ENCODE results near the gene VRK2. TPM values are rescaled to one million over a fixed set of nuclear protein-coding genes. Genes with fewer than 3 reads are reported as not detected.
"Not testable (repeated sequence)": the region's sequence is repeated elsewhere in the genome, so short reads cannot be mapped to it uniquely, and the experiment has no call there.

The VRK2 gene
- total and polyA plus RNA-seq, 2 donors = 17.6 to 19.5 TPM

- DNase-seq (ENCODE audit: low read depth in 6 of 9, low spot score in 9 of 9) = no peak
- WGBS = 98% methylated on average over 4 of the region's 4 CpGs
- H3K4me1 ChIP-seq (ENCODE audit: control insufficient read depth in 2 of 2, insufficient read depth in 2 of 2, low read length in 2 of 2) = no peaks in the 10 kb centered on the region
- no peak overlapping the region for H3K4me3 ChIP-seq (ENCODE audit: low read length in 2 of 2)
- no peak overlapping the region for H3K27ac ChIP-seq (ENCODE audit: low read depth in 1 of 2, low read length in 1 of 2)
- H3K27me3 ChIP-seq (ENCODE audit: control insufficient read depth in 2 of 2, insufficient read depth in 1 of 2, low read length in 1 of 2) = no peaks in the 10 kb centered on the region
- H3K9me3 ChIP-seq (ENCODE audit: control insufficient read depth in 2 of 2, insufficient read depth in 1 of 2, low read length in 1 of 2) = no peaks in the 10 kb centered on the region
- H3K36me3 ChIP-seq (ENCODE audit: control insufficient read depth in 2 of 2, insufficient read depth in 2 of 2, low read length in 1 of 2) = peaks cover 0 to 24% of the 10 kb centered on the region in 2 donors
Observed at GRCh38 chr2:58158481-58158880, 111.9 kb downstream of the VRK2 start.

GRCh38 chr2:58163913-58164312 lies 117.3 kb downstream of the VRK2 start:
- H3K27me3 ChIP-seq (ENCODE audit: control insufficient read depth in 2 of 2, insufficient read depth in 1 of 2, low read length in 1 of 2) = no peaks in the 10 kb centered on the region
- no peak overlapping the region for H3K4me3 ChIP-seq (ENCODE audit: low read length in 2 of 2)
- no peak for DNase-seq (ENCODE audit: low read depth in 6 of 9, low spot score in 9 of 9)
- H3K4me1 ChIP-seq (ENCODE audit: control insufficient read depth in 2 of 2, insufficient read depth in 2 of 2, low read length in 2 of 2) = no peaks in the 10 kb centered on the region
- H3K36me3 ChIP-seq (ENCODE audit: control insufficient read depth in 2 of 2, insufficient read depth in 2 of 2, low read length in 1 of 2) = peaks cover 0 to 13% of the 10 kb centered on the region in 2 donors
- H3K27ac ChIP-seq (ENCODE audit: low read depth in 1 of 2, low read length in 1 of 2) = no peak overlapping the region
- 98% methylated on average over 3 of the region's 3 CpGs for WGBS
- H3K9me3 ChIP-seq (ENCODE audit: control insufficient read depth in 2 of 2, insufficient read depth in 1 of 2, low read length in 1 of 2) = no peaks in the 10 kb centered on the region

GRCh38 chr2:58168130-58168529 lies 121.5 kb downstream of the VRK2 start:
- H3K4me3 ChIP-seq (ENCODE audit: low read length in 2 of 2); H3K27me3 ChIP-seq (ENCODE audit: control insufficient read depth in 2 of 2, insufficient read depth in 1 of 2, low read length in 1 of 2); H3K36me3 ChIP-seq (ENCODE audit: control insufficient read depth in 2 of 2, insufficient read depth in 2 of 2, low read length in 1 of 2); H3K4me1 ChIP-seq (ENCODE audit: control insufficient read depth in 2 of 2, insufficient read depth in 2 of 2, low read length in 2 of 2); H3K27ac ChIP-seq (ENCODE audit: low read depth in 1 of 2, low read length in 1 of 2); DNase-seq (ENCODE audit: low read depth in 6 of 9, low spot score in 9 of 9); H3K9me3 ChIP-seq (ENCODE audit: control insufficient read depth in 2 of 2, insufficient read depth in 1 of 2, low read length in 1 of 2): not testable (repeated sequence)
- WGBS = 99% methylated on average over 6 of the region's 6 CpGs

- not testable (repeated sequence) for H3K36me3 ChIP-seq (ENCODE audit: control insufficient read depth in 2 of 2, insufficient read depth in 2 of 2, low read length in 1 of 2); H3K9me3 ChIP-seq (ENCODE audit: control insufficient read depth in 2 of 2, insufficient read depth in 1 of 2, low read length in 1 of 2); H3K4me3 ChIP-seq (ENCODE audit: low read length in 2 of 2); H3K27ac ChIP-seq (ENCODE audit: low read depth in 1 of 2, low read length in 1 of 2); DNase-seq (ENCODE audit: low read depth in 6 of 9, low spot score in 9 of 9); H3K4me1 ChIP-seq (ENCODE audit: control insufficient read depth in 2 of 2, insufficient read depth in 2 of 2, low read length in 2 of 2); H3K27me3 ChIP-seq (ENCODE audit: control insufficient read depth in 2 of 2, insufficient read depth in 1 of 2, low read length in 1 of 2)
Observed at GRCh38 chr2:58169845-58170244, 123.2 kb downstream of the VRK2 start.

GRCh38 chr2:58170334-58170933 lies 123.8 kb downstream of the VRK2 start:
- not testable (repeated sequence) for H3K27me3 ChIP-seq (ENCODE audit: control insufficient read depth in 2 of 2, insufficient read depth in 1 of 2, low read length in 1 of 2); H3K36me3 ChIP-seq (ENCODE audit: control insufficient read depth in 2 of 2, insufficient read depth in 2 of 2, low read length in 1 of 2); H3K4me1 ChIP-seq (ENCODE audit: control insufficient read depth in 2 of 2, insufficient read depth in 2 of 2, low read length in 2 of 2); DNase-seq (ENCODE audit: low read depth in 6 of 9, low spot score in 9 of 9); H3K4me3 ChIP-seq (ENCODE audit: low read length in 2 of 2); H3K27ac ChIP-seq (ENCODE audit: low read depth in 1 of 2, low read length in 1 of 2); H3K9me3 ChIP-seq (ENCODE audit: control insufficient read depth in 2 of 2, insufficient read depth in 1 of 2, low read length in 1 of 2)
- 98% methylated on average over 7 of the region's 7 CpGs for WGBS

GRCh38 chr2:58171831-58172230 lies 125.2 kb downstream of the VRK2 start:
- not testable (repeated sequence) for H3K27me3 ChIP-seq (ENCODE audit: control insufficient read depth in 2 of 2, insufficient read depth in 1 of 2, low read length in 1 of 2); H3K4me1 ChIP-seq (ENCODE audit: control insufficient read depth in 2 of 2, insufficient read depth in 2 of 2, low read length in 2 of 2); H3K36me3 ChIP-seq (ENCODE audit: control insufficient read depth in 2 of 2, insufficient read depth in 2 of 2, low read length in 1 of 2); H3K27ac ChIP-seq (ENCODE audit: low read depth in 1 of 2, low read length in 1 of 2); H3K4me3 ChIP-seq (ENCODE audit: low read length in 2 of 2); H3K9me3 ChIP-seq (ENCODE audit: control insufficient read depth in 2 of 2, insufficient read depth in 1 of 2, low read length in 1 of 2); DNase-seq (ENCODE audit: low read depth in 6 of 9, low spot score in 9 of 9)
- 98% methylated on average over 16 of the region's 16 CpGs for WGBS

- H3K27ac ChIP-seq (ENCODE audit: low read depth in 1 of 2, low read length in 1 of 2); H3K4me3 ChIP-seq (ENCODE audit: low read length in 2 of 2); H3K36me3 ChIP-seq (ENCODE audit: control insufficient read depth in 2 of 2, insufficient read depth in 2 of 2, low read length in 1 of 2); H3K9me3 ChIP-seq (ENCODE audit: control insufficient read depth in 2 of 2, insufficient read depth in 1 of 2, low read length in 1 of 2); DNase-seq (ENCODE audit: low read depth in 6 of 9, low spot score in 9 of 9); H3K27me3 ChIP-seq (ENCODE audit: control insufficient read depth in 2 of 2, insufficient read depth in 1 of 2, low read length in 1 of 2); H3K4me1 ChIP-seq (ENCODE audit: control insufficient read depth in 2 of 2, insufficient read depth in 2 of 2, low read length in 2 of 2): not testable (repeated sequence)
- 87% methylated on average over 2 of the region's 4 CpGs for WGBS
Observed at GRCh38 chr2:58177187-58177586, 130.6 kb downstream of the VRK2 start.

- 96% methylated on average over 3 of the region's 3 CpGs for WGBS
- DNase-seq (ENCODE audit: low read depth in 6 of 9, low spot score in 9 of 9); H3K4me1 ChIP-seq (ENCODE audit: control insufficient read depth in 2 of 2, insufficient read depth in 2 of 2, low read length in 2 of 2); H3K27me3 ChIP-seq (ENCODE audit: control insufficient read depth in 2 of 2, insufficient read depth in 1 of 2, low read length in 1 of 2); H3K27ac ChIP-seq (ENCODE audit: low read depth in 1 of 2, low read length in 1 of 2); H3K36me3 ChIP-seq (ENCODE audit: control insufficient read depth in 2 of 2, insufficient read depth in 2 of 2, low read length in 1 of 2); H3K9me3 ChIP-seq (ENCODE audit: control insufficient read depth in 2 of 2, insufficient read depth in 1 of 2, low read length in 1 of 2); H3K4me3 ChIP-seq (ENCODE audit: low read length in 2 of 2): not testable (repeated sequence)
Observed at GRCh38 chr2:58180175-58180574, 133.6 kb downstream of the VRK2 start.

GRCh38 chr2:58180635-58181034 lies 134.0 kb downstream of the VRK2 start:
- no peaks in the 10 kb centered on the region for H3K9me3 ChIP-seq (ENCODE audit: control insufficient read depth in 2 of 2, insufficient read depth in 1 of 2, low read length in 1 of 2)
- H3K4me1 ChIP-seq (ENCODE audit: control insufficient read depth in 2 of 2, insufficient read depth in 2 of 2, low read length in 2 of 2) = no peaks in the 10 kb centered on the region
- H3K27ac ChIP-seq (ENCODE audit: low read depth in 1 of 2, low read length in 1 of 2) = no peak overlapping the region
- 98% methylated on average over 5 of the region's 5 CpGs for WGBS
- no peak for DNase-seq (ENCODE audit: low read depth in 6 of 9, low spot score in 9 of 9)
- H3K27me3 ChIP-seq (ENCODE audit: control insufficient read depth in 2 of 2, insufficient read depth in 1 of 2, low read length in 1 of 2) = no peaks in the 10 kb centered on the region
- no peak overlapping the region for H3K4me3 ChIP-seq (ENCODE audit: low read length in 2 of 2)
- H3K36me3 ChIP-seq (ENCODE audit: control insufficient read depth in 2 of 2, insufficient read depth in 2 of 2, low read length in 1 of 2) = no peaks in the 10 kb centered on the region

- 98% methylated on average over 1 of the region's 1 CpG for WGBS
- Histone ChIP-seq H3K4me1 (ENCODE audit: control insufficient read depth in 2 of 2, insufficient read depth in 2 of 2, low read length in 2 of 2) (no peaks in the 10 kb centered on the region), H3K9me3 (ENCODE audit: control insufficient read depth in 2 of 2, insufficient read depth in 1 of 2, low read length in 1 of 2) (no peaks in the 10 kb centered on the region), H3K4me3 (ENCODE audit: low read length in 2 of 2) (no peak overlapping the region), H3K36me3 (ENCODE audit: control insufficient read depth in 2 of 2, insufficient read depth in 2 of 2, low read length in 1 of 2) (no peaks in the 10 kb centered on the region), H3K27ac (ENCODE audit: low read depth in 1 of 2, low read length in 1 of 2) (no peak overlapping the region), H3K27me3 (ENCODE audit: control insufficient read depth in 2 of 2, insufficient read depth in 1 of 2, low read length in 1 of 2) (no peaks in the 10 kb centered on the region)
- no peak for DNase-seq (ENCODE audit: low read depth in 6 of 9, low spot score in 9 of 9)
Observed at GRCh38 chr2:58182527-58182926, 135.9 kb downstream of the VRK2 start.

Data from thymus (tissue), 11 donors.